ENCODE results near the gene ZNF845.
"Not testable (repeated sequence)": the region's sequence is repeated elsewhere in the genome, so short reads cannot be mapped to it uniquely, and the experiment has no call there.

Gene ZNF845

GRCh38 chr19:53311044-53311443, 22.5 kb upstream of the ZNF845 start:
- Mint-ChIP-seq H3K27me3 (ENCODE audit: low read depth) (peaks cover 20% of the 10 kb centered on the region), H3K27ac (no peak overlapping the region), H3K4me1 (no peaks in the 10 kb centered on the region), H3K36me3 (ENCODE audit: low read depth) (no peaks in the 10 kb centered on the region), H3K9me3 (peaks cover 15% of the 10 kb centered on the region), H3K4me3 (no peak overlapping the region)
- no peak for TF ChIP-seq CTCF (IDR thresholded peaks at IDR 0.05; ENCODE audit: unreplicated experiment in 3 of 3)

- no peaks in the 10 kb centered on the region for H3K36me3 Mint-ChIP-seq (ENCODE audit: low read depth)
- H3K27me3 Mint-ChIP-seq (ENCODE audit: low read depth) = peaks cover 16% of the 10 kb centered on the region
- H3K27ac Mint-ChIP-seq = no peak overlapping the region
- TF ChIP-seq CTCF (IDR thresholded peaks at IDR 0.05; ENCODE audit: unreplicated experiment in 3 of 3) = no peak
- no peak overlapping the region for H3K4me3 Mint-ChIP-seq
- peaks cover 10% of the 10 kb centered on the region for H3K9me3 Mint-ChIP-seq
- no peaks in the 10 kb centered on the region for H3K4me1 Mint-ChIP-seq
Measured at GRCh38 chr19:53311897-53312296, 21.7 kb upstream of the ZNF845 start.

- no peak overlapping the region for H3K27ac Mint-ChIP-seq
- no peak for TF ChIP-seq CTCF (IDR thresholded peaks at IDR 0.05; ENCODE audit: unreplicated experiment in 3 of 3)
- H3K36me3 Mint-ChIP-seq (ENCODE audit: low read depth) = peaks cover 3% of the 10 kb centered on the region
Measured at GRCh38 chr19:53328967-53329366, 4.6 kb upstream of the ZNF845 start.

GRCh38 chr19:53332484-53332883, 1.1 kb upstream of the ZNF845 start:
- TF ChIP-seq CTCF (IDR thresholded peaks at IDR 0.05; ENCODE audit: unreplicated experiment in 3 of 3) = no peak
- H3K9me3 Mint-ChIP-seq = peaks cover 28% of the 10 kb centered on the region
- H3K27me3 Mint-ChIP-seq (ENCODE audit: low read depth) = peaks cover 5% of the 10 kb centered on the region
- H3K36me3 Mint-ChIP-seq (ENCODE audit: low read depth) = peaks cover 14% of the 10 kb centered on the region
- H3K4me1 Mint-ChIP-seq = peaks cover 10% of the 10 kb centered on the region
- H3K4me3 Mint-ChIP-seq = peak overlapping the region; percentile 89 to 94 (median 92)
- no peak overlapping the region for H3K27ac Mint-ChIP-seq

More at GRCh38 chr19:53328967-53329366, 4.6 kb upstream of the ZNF845 start:
- Mint-ChIP-seq H3K9me3 (peaks cover 41% of the 10 kb centered on the region), H3K4me3 (no peak overlapping the region), H3K27me3 (ENCODE audit: low read depth) (peaks cover 8% of the 10 kb centered on the region), H3K4me1 (peaks cover 4% of the 10 kb centered on the region)

GRCh38 chr19:53333066-53333462, 485 bp upstream of the ZNF845 start:
- peaks cover 19% of the 10 kb centered on the region for H3K36me3 Mint-ChIP-seq (ENCODE audit: low read depth)
- H3K27ac Mint-ChIP-seq = peak overlapping the region; percentile 52 to 84 (median 73)
- H3K27me3 Mint-ChIP-seq (ENCODE audit: low read depth) = peaks cover 5% of the 10 kb centered on the region
- peaks cover 10% of the 10 kb centered on the region for H3K4me1 Mint-ChIP-seq
- H3K9me3 Mint-ChIP-seq = peaks cover 24% of the 10 kb centered on the region
- H3K4me3 Mint-ChIP-seq = peak overlapping the region; percentile 89 to 94 (median 92)
- no peak for TF ChIP-seq CTCF (IDR thresholded peaks at IDR 0.05; ENCODE audit: unreplicated experiment in 3 of 3)

- Mint-ChIP-seq H3K36me3 (ENCODE audit: low read depth) (peaks cover 88% of the 10 kb centered on the region), H3K9me3 (peaks cover 32% of the 10 kb centered on the region)
- not testable (repeated sequence) for H3K4me1 Mint-ChIP-seq; H3K4me3 Mint-ChIP-seq; H3K27ac Mint-ChIP-seq; H3K27me3 Mint-ChIP-seq (ENCODE audit: low read depth)
Measured at GRCh38 chr19:53344403-53344802, 10.9 kb downstream of the ZNF845 start.
